T follicular helper cell (primary cell): ENCODE results near the gene ANTXRL.
"Not testable (repeated sequence)": the region's sequence is repeated elsewhere in the genome, so short reads cannot be mapped to it uniquely, and the experiment has no call there.

Experiments used
- DNase-seq: peaks from one replicate; pipeline ENCODE4 v3.0.0-alpha.2; 2020; ENCODE audit warnings: low read depth

ANTXRL gene

DNA sequence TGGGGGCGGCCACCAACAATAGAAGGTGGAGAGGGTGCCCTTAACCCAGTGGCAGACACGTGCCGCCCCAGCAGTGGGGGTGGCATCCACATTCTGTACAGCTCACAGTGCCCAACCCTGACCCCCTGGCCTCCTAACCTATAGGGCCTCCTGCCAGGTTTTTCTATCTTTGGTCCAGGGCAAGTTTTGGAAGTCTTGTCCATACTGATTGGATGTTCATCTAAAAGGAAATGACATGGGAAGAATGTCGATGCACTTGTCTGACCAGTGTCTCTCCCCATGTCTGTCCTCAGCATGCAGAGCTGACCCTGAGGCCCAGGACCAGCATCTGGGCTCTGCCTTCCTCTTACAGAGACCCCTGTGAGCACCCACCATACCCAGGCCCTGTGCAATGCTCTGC is 32.3 kb upstream of the ANTXRL start:
- DNase-seq = no peak

- DNase-seq = not testable (repeated sequence)
Measured at GRCh38 chr10:46255210-46255609, 31.6 kb upstream of the ANTXRL start.

DNA sequence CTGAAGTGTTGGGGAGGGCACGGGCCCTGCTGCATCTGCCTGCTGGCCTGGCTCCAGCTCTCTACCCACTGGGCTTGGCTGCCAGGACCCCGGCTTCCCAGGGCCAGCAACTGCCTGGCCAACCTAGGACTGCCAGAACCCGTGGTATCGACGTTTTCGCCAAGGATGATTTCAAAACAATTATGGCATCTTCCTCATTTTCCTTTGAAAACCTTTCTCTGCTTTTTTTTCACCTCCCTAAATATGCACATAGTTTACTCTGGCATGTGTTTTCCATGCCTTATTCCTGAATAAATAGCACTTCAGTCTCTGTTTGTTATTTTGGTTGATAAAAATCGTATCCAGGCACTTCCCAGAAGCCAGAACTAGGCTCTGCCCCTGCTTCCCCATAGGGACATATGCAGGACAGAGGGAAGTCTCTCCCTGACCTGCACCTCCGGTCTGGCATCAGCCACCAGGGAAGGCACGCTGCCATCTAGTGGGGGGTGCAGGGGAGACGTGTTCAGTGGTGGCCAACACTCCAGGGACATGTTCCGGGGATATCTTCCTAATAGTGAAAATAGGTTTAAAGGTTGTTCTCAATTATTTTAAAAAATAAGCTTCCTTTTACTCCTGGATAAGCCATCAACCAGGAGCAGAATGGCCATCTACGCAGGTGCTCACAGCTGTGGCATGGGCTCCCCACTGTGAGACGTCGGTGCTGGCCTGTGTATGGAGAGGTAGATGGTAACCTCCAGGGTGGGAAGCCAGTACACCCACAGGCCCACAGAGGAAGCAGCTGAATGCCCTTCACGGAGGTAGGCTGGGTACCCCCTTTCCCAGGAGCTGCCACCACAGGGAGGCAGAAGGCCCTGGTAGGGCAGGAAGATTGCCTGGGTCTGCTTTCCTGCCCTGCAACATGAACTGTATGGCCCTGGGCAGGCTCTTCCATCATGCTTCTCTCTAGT is 30.7 kb upstream of the ANTXRL start:
- peak; percentile 27 for DNase-seq

DNA sequence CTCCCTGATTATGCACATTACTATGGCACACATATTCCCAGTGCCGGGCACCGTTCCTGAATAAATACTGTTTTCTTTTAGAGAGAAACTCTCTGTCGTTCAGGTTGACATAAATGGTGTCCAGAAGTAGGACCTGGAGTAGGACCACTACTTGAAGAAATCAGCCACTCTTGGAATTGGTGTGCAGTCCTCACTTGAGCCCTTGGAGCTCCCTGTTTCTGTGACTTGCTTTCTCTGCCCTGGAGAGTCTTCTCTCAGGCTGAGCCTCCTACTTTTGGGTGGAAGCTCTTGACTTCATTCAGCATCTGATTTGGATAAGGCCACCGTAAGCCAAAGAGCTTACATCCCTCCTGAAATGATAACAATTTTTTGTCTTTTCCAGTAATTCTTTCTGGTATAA is 29.7 kb upstream of the ANTXRL start:
- DNase-seq = no peak

- not testable (repeated sequence) for DNase-seq
Measured at GRCh38 chr10:46262906-46263560, 23.8 kb upstream of the ANTXRL start.

DNA sequence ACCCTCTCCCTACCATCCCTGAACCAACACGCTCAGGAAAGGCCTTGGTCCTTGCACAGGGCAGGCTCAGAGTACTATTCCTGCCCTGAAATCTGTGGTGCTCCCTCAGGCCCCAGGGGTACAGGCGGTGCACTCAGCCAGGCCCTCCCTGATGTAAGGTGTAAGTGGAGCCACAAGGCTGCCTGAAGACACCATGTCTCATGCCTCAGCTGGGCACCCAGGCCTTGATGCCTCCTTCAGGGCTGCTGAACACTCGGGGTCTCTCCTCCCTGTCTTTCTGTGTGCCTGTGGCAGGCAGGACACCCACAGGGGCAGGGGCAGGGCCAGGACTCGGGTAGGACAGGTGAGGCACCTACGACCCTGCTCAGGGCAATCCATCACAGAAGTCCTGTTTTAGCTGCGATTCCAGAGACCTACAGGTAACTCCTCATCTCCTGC is 22.9 kb upstream of the ANTXRL start:
- no peak for DNase-seq

GRCh38 chr10:46264336-46264735 is 22.5 kb upstream of the ANTXRL start:
- no peak for DNase-seq

- DNase-seq = no peak
Measured at GRCh38 chr10:46264737-46265368, 21.9 kb upstream of the ANTXRL start.

DNA sequence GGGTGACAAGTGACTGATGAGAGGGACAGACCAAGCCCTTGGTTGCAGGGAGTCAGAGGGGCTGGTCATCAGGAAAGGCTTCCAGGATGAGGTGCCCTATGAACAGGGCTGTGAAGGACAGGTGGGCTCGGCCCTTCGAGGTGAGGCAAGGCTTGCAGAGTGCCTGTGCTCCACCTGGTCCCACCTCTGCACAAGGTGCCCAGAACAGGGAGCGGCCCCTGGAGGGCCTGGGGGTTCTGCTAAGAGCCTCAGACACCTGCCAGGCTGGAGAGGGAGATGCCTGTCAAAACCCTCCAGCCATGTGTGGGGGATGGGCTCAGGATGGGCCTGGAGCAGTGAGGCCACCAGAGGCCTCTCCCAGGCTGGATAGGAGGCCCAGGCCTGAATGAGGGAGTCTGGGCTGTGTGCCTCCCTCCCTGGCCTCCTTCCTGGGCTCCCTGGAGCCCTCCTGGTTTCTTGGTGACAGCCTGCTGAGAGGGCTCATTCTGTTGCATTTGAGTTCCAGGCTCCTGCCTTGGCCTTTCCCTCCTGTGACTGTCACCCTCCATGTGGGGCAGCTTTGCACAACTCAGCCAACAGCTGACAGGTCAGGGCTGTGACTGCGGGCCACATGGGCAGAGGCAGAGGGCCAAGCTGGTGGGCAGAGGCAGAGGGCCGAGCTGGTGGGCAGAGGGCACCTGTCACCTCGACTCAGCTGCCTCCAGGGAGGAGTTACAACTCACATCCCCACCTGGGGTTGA is 21.1 kb upstream of the ANTXRL start:
- DNase-seq = not testable (repeated sequence)

- DNase-seq = no peak
Measured at GRCh38 chr10:46266306-46266985, 20.4 kb upstream of the ANTXRL start.

DNA sequence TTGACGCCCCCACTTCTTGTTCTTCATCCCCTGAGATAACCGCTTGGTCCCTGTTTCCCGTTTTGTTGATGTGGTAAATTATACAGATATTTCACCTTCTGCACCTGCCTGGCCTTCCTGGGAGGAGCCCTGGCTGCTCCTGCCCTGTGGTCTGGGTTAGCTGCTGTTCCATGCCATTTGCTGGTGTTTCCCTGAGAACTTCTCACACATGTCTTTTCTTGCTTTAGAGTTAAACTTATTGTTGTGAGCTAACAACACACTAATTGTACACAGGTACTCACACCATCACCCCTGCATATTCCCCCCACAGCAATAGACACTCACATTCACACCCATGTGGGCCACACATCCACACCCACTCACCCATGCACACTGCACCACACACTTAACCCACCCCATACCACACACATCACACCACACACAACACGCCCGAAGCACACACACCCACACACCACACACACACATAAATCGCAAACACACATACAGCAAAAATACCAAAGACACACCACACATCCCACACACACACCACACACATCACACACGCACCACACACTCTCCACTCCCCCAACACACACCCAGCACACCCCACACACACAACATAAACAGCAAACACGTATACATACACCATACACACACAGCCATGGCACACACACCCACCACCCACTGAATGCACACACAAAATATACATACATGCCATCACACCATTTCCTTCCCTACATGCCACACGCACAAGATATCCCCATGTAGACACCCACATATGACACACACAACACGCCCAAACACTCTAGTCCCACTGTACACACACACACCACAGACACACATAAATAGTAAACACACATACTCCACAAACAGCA is 19.4 kb upstream of the ANTXRL start:
- DNase-seq = no peak

DNA sequence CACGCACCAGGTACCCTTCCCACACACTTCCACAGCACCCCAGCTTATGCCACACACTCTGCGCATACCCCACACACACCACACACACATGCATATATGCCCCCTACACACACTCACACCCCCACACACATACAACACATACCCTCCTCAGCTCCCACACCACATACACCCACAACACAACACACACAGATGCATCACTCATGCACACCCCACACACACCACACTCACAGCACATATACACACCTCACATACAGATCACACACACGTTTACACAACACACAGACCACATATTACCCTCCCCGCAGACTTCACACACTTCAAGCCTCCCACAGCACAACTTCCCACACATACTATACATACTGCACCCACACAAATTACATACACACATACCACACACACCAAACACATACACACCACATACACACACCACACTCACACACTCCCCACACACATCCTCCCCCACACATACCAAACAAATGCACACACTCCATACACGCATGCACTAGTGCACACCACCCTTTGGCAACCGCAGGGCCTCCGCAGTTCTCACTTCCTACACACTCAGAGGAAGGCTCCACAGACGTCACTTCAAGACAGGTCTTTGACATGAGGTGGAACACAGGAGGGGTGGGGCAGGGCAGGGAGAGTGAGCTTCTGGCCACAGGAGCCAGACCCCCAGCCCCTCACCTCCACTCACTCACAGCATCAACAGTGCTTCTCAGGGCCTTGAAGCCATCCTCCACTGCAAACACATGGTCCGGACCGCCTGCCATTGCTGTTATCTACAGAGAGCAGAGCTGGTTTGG is 18.5 kb upstream of the ANTXRL start:
- DNase-seq = peak; percentile 44

DNA sequence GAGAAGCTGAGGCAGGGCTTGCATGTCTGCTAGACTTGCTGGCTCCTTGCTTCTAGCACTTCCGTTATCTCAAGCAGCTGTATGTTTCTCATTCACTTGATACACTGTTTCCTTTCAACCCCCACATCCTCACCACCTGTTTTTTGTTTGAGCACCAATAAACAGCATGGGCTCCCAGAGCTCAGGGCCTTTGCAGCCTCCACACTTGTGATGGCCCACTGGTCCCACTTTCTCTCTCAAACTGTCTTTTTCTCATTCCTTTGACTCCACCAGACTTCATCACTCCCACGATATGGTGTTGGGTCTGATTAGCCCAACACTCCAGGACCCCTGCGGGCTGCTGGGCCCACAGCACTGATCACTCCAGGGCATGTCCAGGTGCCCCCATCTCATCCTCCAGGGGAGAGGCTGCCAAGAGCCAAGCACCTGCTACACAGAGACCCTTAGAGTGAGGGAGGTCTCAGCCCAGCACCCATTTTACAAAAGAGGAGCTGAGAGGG is 17.2 kb upstream of the ANTXRL start:
- not testable (repeated sequence) for DNase-seq

- no peak for DNase-seq
Measured at GRCh38 chr10:46270086-46270811, 16.5 kb upstream of the ANTXRL start.

DNA sequence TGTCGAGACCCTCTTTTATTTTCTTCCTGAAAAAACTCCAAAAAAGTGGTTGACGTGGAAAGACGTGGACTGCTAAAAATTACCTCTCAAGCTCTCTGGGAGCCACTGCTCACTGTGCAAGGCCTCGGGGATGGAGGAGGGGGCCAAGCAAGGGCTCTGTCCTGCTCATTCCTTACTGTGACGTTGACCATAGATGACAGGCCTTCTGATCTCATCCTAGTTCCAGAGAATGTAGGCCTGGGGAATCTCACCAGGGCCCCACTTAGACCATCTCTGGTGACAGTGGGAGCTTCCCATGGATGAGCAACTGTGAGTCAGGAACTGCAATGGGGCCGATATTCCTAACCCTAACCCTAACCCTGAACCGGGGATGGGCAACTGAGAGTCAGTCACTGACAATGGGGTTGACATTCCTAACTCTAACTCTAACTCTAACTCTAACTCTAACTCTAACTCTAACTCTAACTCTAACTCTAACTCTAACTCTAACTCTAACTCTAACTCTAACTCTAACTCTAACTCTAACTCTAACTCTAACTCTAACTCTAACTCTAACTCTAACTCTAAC is 15.8 kb upstream of the ANTXRL start:
- DNase-seq = not testable (repeated sequence)

DNA sequence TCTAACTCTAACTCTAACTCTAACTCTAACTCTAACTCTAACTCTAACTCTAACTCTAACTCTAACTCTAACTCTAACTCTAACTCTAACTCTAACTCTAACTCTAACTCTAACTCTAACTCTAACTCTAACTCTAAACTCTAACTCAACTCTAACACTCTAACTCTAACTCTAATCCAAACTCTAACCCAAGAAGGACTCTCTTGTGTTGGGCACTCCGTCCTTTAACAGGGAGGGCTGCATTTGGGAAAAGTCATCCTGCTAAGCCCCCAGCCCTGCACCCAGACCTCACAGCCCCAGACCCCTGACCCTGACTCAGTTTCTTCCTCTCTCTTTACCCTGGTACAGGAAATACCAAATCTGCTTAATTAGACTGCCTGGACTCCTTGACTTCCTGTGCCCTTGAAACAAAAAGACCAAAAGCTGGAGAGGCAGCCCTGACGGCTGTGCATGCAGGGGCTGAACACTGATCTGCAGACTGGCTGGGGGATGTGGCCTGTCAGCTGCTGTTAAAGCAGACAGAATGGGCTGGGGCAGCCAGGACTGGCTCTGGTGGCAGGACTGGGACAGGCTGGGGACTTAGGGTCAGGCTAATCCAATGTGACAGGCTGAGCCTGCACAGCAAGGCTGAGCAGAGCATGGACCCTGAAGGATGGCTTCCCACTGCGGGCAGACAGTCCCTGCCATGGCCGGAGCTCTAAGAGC is 14.8 kb upstream of the ANTXRL start:
- not testable (repeated sequence) for DNase-seq

GRCh38 chr10:46272863-46273415 is 13.9 kb upstream of the ANTXRL start:
- DNase-seq = no peak
